Measurements from ENCODE around the gene FAR2.
A peak's percentile ranks its signal among the peaks of the same experiment; 100 is the strongest.

Gene FAR2

DNA sequence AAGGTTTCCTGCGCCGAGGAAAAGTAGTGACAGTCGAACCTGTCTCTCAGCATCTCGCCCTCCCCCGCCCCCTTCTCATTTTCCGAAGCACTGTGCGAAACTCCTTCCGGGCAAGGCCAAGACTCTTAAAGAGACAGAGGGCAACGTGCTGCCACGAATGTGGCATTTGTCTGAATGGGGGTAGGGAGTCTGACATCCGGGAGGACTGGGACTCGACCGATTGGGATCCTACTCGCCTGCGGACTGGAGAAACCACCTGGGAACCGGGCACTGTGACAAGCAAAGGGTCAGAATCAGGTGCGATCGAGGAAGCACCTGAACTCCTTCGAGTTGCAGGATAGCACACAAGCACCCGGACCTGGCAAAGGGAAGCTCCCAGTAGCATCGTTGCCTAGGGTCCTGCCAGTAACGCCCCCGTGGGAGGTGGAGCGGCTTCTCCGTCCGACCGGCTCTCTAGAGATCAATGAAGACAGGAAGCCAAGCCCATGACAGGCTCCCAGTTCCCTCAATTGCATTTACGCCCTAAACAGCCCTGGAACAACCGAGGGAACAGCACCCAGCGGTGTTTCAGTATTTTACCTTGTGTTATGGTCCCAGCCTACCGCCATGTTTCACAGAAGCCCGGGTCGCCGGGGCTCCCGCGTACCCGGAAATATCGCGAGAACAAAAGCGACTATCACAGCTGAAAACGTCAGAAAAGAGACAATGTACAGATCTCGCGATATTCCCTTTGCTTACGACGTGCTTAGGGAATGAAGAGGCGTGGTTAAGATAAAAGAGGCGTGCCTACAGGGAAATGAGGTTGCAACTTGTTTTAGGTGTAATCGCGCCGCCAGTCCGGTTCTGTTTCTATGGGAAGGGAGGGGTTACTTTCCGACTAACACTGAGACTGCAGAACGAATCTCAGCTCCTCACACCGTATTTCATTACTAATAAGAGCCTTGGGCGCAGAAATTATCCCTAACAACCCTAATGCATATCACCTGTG is 231.8 kb downstream of the FAR2 start, which contains the start of gene ERGIC2 (continued):
- TF ChIP-seq, protein P1, sequence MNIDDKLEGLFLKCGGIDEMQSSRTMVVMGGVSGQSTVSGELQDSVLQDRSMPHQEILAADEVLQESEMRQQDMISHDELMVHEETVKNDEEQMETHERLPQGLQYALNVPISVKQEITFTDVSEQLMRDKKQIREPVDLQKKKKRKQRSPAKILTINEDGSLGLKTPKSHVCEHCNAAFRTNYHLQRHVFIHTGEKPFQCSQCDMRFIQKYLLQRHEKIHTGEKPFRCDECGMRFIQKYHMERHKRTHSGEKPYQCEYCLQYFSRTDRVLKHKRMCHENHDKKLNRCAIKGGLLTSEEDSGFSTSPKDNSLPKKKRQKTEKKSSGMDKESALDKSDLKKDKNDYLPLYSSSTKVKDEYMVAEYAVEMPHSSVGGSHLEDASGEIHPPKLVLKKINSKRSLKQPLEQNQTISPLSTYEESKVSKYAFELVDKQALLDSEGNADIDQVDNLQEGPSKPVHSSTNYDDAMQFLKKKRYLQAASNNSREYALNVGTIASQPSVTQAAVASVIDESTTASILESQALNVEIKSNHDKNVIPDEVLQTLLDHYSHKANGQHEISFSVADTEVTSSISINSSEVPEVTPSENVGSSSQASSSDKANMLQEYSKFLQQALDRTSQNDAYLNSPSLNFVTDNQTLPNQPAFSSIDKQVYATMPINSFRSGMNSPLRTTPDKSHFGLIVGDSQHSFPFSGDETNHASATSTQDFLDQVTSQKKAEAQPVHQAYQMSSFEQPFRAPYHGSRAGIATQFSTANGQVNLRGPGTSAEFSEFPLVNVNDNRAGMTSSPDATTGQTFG (tag by site-specific recombination; IDR thresholded peaks at IDR 0.05; ENCODE audit: borderline replicate concordance) = no peak
- TF ChIP-seq SP3 (tag by site-specific recombination; IDR thresholded peaks at IDR 0.05) (peak; percentile 74), YY1 (tag by site-specific recombination; IDR thresholded peaks at IDR 0.05) (peak; percentile 82), ZNF521 (tag by site-specific recombination; IDR thresholded peaks at IDR 0.05) (no peak), ZNF473 (tag by site-specific recombination; IDR thresholded peaks at IDR 0.05) (no peak), SCRT1 (tag by site-specific recombination; IDR thresholded peaks at IDR 0.05; ENCODE audit: borderline replicate concordance) (no peak), ZNF248 (tag by site-specific recombination; IDR thresholded peaks at IDR 0.05) (no peak), ZNF548 (tag by site-specific recombination; IDR thresholded peaks at IDR 0.05) (no peak), ZNF169 (tag by site-specific recombination; IDR thresholded peaks at IDR 0.05) (no peak), ZNF211 (tag by site-specific recombination; IDR thresholded peaks at IDR 0.05; ENCODE audit: low read depth) (no peak), TRIM28 (IDR thresholded peaks at IDR 0.05; ENCODE audit: borderline replicate concordance, low read length) (peak; percentile 62; the same call in 1 of the 2 replicates), ZIC2 (tag by site-specific recombination; IDR thresholded peaks at IDR 0.05) (no peak), ZNF416 (tag by site-specific recombination; IDR thresholded peaks at IDR 0.05) (no peak), ZNF555 (tag by site-specific recombination; conservative IDR thresholded peaks at IDR 0.05) (no peak), ZNF114 (tag by site-specific recombination; IDR thresholded peaks at IDR 0.05) (no peak), ZNF571 (tag by site-specific recombination; IDR thresholded peaks at IDR 0.05) (no peak), ZNF626 (tag by site-specific recombination; IDR thresholded peaks at IDR 0.05) (no peak), ZNF785 (tag by site-specific recombination; IDR thresholded peaks at IDR 0.05) (no peak), HOXA7 (CRISPR knock-in tag; IDR thresholded peaks at IDR 0.05; ENCODE audit: borderline replicate concordance) (no peak), ZNF391 (tag by site-specific recombination; IDR thresholded peaks at IDR 0.05; ENCODE audit: borderline replicate concordance, low read depth) (0 out of 2 replicates have a peak, but pooled peaks have one; percentile 15), MZF1 (tag by site-specific recombination; IDR thresholded peaks at IDR 0.05; ENCODE audit: borderline replicate concordance) (no peak), ZNF335 (tag by site-specific recombination; conservative IDR thresholded peaks at IDR 0.05) (peak; percentile 87), ZBTB48 (tag by site-specific recombination; IDR thresholded peaks at IDR 0.05) (no peak; the same call in 1 of the 2 replicates), ZNF610 (tag by site-specific recombination; IDR thresholded peaks at IDR 0.05; ENCODE audit: borderline replicate concordance) (no peak)
- TF ChIP-seq, protein P2, sequence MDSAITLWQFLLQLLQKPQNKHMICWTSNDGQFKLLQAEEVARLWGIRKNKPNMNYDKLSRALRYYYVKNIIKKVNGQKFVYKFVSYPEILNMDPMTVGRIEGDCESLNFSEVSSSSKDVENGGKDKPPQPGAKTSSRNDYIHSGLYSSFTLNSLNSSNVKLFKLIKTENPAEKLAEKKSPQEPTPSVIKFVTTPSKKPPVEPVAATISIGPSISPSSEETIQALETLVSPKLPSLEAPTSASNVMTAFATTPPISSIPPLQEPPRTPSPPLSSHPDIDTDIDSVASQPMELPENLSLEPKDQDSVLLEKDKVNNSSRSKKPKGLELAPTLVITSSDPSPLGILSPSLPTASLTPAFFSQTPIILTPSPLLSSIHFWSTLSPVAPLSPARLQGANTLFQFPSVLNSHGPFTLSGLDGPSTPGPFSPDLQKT (IDR thresholded peaks at IDR 0.05; ENCODE audit: borderline replicate concordance, low read depth, low read length) = no peak
- TF ChIP-seq, protein P3, sequence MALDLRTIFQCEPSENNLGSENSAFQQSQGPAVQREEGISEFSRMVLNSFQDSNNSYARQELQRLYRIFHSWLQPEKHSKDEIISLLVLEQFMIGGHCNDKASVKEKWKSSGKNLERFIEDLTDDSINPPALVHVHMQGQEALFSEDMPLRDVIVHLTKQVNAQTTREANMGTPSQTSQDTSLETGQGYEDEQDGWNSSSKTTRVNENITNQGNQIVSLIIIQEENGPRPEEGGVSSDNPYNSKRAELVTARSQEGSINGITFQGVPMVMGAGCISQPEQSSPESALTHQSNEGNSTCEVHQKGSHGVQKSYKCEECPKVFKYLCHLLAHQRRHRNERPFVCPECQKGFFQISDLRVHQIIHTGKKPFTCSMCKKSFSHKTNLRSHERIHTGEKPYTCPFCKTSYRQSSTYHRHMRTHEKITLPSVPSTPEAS (tag by site-specific recombination; IDR thresholded peaks at IDR 0.05) = no peak
- TF ChIP-seq, protein P4, sequence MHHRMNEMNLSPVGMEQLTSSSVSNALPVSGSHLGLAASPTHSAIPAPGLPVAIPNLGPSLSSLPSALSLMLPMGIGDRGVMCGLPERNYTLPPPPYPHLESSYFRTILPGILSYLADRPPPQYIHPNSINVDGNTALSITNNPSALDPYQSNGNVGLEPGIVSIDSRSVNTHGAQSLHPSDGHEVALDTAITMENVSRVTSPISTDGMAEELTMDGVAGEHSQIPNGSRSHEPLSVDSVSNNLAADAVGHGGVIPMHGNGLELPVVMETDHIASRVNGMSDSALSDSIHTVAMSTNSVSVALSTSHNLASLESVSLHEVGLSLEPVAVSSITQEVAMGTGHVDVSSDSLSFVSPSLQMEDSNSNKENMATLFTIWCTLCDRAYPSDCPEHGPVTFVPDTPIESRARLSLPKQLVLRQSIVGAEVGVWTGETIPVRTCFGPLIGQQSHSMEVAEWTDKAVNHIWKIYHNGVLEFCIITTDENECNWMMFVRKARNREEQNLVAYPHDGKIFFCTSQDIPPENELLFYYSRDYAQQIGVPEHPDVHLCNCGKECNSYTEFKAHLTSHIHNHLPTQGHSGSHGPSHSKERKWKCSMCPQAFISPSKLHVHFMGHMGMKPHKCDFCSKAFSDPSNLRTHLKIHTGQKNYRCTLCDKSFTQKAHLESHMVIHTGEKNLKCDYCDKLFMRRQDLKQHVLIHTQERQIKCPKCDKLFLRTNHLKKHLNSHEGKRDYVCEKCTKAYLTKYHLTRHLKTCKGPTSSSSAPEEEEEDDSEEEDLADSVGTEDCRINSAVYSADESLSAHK (tag by site-specific recombination; IDR thresholded peaks at IDR 0.05) = no peak
- TF ChIP-seq, protein P5, sequence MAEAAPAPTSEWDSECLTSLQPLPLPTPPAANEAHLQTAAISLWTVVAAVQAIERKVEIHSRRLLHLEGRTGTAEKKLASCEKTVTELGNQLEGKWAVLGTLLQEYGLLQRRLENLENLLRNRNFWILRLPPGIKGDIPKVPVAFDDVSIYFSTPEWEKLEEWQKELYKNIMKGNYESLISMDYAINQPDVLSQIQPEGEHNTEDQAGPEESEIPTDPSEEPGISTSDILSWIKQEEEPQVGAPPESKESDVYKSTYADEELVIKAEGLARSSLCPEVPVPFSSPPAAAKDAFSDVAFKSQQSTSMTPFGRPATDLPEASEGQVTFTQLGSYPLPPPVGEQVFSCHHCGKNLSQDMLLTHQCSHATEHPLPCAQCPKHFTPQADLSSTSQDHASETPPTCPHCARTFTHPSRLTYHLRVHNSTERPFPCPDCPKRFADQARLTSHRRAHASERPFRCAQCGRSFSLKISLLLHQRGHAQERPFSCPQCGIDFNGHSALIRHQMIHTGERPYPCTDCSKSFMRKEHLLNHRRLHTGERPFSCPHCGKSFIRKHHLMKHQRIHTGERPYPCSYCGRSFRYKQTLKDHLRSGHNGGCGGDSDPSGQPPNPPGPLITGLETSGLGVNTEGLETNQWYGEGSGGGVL (tag by site-specific recombination; IDR thresholded peaks at IDR 0.05) = no peak
- TF ChIP-seq, protein P6, sequence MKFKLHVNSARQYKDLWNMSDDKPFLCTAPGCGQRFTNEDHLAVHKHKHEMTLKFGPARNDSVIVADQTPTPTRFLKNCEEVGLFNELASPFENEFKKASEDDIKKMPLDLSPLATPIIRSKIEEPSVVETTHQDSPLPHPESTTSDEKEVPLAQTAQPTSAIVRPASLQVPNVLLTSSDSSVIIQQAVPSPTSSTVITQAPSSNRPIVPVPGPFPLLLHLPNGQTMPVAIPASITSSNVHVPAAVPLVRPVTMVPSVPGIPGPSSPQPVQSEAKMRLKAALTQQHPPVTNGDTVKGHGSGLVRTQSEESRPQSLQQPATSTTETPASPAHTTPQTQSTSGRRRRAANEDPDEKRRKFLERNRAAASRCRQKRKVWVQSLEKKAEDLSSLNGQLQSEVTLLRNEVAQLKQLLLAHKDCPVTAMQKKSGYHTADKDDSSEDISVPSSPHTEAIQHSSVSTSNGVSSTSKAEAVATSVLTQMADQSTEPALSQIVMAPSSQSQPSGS (tag by site-specific recombination; IDR thresholded peaks at IDR 0.05; ENCODE audit: low read depth) = no peak
